Kidney epithelial cell (primary cell): Measurements from ENCODE around the gene NID1. TPM values are rescaled to one million over a fixed set of nuclear protein-coding genes. Genes with fewer than 3 reads are reported as not detected.

ENCODE experiments used
- DNase-seq: peaks from one replicate; pipeline ENCODE4 v3.0.0-alpha.2; 2010; ENCODE audit warnings: low read depth
- H3K27me3 ChIP-seq: 2 replicates; pipeline ENCODE4 v1.6.0; 2011; ENCODE audit warnings: low read length; ENCODE audit not compliant: control insufficient read depth, insufficient read depth
- H3K36me3 ChIP-seq: 2 replicates; pipeline ENCODE4 v1.5.1; 2011; ENCODE audit warnings: low read length; ENCODE audit not compliant: control insufficient read depth, insufficient read depth
- H3K4me3 ChIP-seq: 2 replicates; pipeline ENCODE4 v1.5.1; 2011; ENCODE audit warnings: low read depth, mild to moderate bottlenecking, control low read depth, low read length
- CTCF ChIP-seq: IDR thresholded peaks from 2 replicates; pipeline ENCODE4 v1.5.1; 2011; ENCODE audit warnings: mild to moderate bottlenecking, moderate library complexity, low read length, control low read depth, inconsistent platforms; ENCODE audit not compliant: insufficient read depth, poor library complexity, severe bottlenecking
- total RNA-seq: library from RNA; depleted of rRNA; stranded (reverse); fragments of >200 nt; gene quantifications from 2 replicates; pipeline ENCODE4 v1.2.3, GENCODE V29; 2015

NID1 gene
- total RNA-seq, 1 donor from 2014 or later = 21.2 TPM

DNA sequence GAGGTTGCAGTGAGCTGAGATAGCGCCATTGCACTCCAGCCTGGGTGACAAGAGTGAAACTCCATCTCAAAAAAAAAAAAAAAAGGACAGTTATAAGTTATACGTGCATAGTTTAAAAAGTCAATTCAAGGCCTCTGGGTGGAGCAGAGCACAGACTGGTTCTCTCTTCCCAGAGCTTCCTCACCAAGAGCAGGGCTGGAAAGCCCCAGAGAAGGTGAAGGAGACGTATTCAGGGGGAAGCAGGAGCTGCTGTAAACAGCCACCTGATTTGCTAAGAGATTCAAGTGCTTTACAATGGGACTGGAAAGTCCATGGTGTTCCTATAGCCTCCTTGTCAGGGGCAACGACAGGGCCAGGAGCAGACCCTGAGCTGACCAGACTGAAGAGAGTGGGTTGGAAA, 113.2 kb downstream of the NID1 start:
- TF ChIP-seq CTCF = no peak
- Histone ChIP-seq H3K4me3 (no peak overlapping the region), H3K36me3 (no peaks in the 10 kb centered on the region), H3K27me3 (no peaks in the 10 kb centered on the region)
- no peak for DNase-seq

DNA sequence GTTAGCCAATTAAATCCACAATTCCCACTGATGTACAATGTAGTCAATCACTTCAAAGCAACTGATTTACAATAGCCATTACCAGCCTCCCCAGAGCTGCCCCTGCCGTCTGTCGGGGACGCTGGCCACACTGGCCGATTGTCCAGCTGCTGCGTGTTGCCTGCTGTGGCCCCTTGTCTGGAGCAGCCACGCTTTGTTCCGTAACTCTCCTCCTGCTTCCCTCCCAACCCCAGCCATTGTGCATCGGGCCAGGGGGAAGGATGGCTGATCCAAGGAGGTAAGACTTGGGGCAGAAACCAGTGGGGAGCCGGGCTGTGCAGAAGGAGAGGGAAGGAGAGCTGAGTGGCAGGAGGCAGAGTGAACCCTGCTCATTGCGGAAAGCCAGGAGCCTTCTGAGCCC, 114.6 kb downstream of the NID1 start:
- no peak for TF ChIP-seq CTCF

DNA sequence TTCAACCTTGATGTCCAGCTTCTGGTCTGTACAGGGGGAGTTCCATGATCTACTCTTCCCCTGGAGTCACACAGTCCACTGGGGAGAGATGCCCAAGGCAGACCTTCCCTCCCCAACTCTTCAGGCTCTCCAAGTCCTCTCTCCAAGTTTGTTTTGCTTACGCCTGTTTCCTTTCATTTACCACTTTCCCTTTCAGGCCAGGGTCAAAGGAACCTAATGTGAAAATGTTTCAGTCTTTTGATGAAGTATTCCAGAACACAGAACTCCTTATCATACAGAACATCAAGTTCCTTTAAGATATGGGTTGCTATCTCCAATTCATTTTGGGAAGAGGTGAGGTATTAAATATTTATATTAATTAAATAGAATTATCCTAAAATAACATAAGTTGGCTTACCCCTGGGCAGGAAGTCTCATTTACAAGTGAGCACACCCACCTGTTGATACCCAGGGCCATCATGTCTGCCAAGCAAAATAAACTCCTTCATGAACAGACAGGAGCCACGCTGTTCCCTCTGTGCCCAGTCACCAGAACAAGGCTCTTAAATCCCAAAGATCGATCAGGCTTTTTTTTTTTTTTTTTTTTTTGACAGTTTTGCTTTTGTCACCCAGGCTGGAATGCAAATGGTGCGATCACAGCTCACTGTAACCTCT, 116.0 kb downstream of the NID1 start:
- Histone ChIP-seq H3K27me3 (no peaks in the 10 kb centered on the region), H3K36me3 (no peaks in the 10 kb centered on the region), H3K4me3 (no peak overlapping the region)
- no peak for DNase-seq
- no peak for TF ChIP-seq CTCF

More for the DNA sequence above, 114.6 kb downstream of the NID1 start:
- Histone ChIP-seq H3K4me3 (no peak overlapping the region), H3K36me3 (no peaks in the 10 kb centered on the region), H3K27me3 (no peaks in the 10 kb centered on the region)
- no peak for DNase-seq

DNA sequence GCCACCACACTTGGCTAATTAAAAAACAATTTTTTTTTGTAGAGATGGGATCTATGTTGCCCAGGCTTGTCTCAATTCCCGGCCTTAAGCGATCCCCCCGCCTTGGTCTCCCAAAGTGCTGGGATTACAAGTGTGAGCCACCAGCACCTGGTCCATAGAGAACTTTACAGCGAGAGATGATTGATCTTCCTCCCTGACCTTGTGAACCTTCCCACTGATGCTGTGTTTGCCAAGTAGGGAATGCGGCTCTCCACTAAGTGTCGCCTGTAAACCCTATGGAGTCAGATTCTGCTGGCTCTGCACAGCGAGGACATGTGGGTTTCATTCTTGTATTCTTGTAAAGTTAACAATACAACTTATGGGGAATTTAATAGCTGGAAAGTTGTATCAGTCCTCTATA, 116.9 kb downstream of the NID1 start:
- Histone ChIP-seq H3K27me3 (no peaks in the 10 kb centered on the region), H3K4me3 (no peak overlapping the region), H3K36me3 (no peaks in the 10 kb centered on the region)
- no peak for DNase-seq
- no peak for TF ChIP-seq CTCF

GRCh38 chr1:235946571-235946981, 118.3 kb downstream of the NID1 start:
- Histone ChIP-seq H3K4me3 (no peak overlapping the region), H3K27me3 (no peaks in the 10 kb centered on the region), H3K36me3 (no peaks in the 10 kb centered on the region)
- no peak for DNase-seq
- TF ChIP-seq CTCF = no peak
